UCSD-AML1 (cell line): Measurements from ENCODE around the gene BTBD2.

Experiments
- DNase-seq: peaks from one replicate; lab custom pipeline; 2025; ENCODE audit not compliant: unreplicated experiment; lab: John Stamatoyannopoulos, UW

BTBD2 gene

GRCh38 chr19:1968279-1969175 lies 47.0 kb downstream of the BTBD2 start:
- DNase-seq = no peak

GRCh38 chr19:1967087-1967608 lies 48.4 kb downstream of the BTBD2 start:
- no peak for DNase-seq

DNA sequence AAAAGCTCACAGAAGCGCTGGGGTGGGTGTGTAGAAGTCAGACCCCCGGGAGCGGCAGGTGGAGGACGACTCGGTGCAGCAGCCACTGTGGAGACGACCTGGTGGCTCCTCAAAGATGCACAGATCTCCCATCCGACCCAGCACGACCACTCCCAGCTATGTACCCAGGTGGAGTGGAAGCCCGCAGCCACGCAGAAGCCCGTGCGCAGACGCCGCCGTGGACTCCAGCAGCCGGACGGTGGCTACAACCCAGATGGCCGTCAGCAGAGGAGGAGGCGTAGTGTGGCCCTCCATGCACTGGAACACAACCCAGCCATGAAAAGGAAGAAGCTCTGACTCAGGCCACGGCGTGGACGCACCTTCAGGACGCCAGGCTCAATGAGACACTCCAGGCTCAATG lies 52.8 kb downstream of the BTBD2 start:
- no peak for DNase-seq

- no peak for DNase-seq
Observed at GRCh38 chr19:1961000-1961883, 54.3 kb downstream of the BTBD2 start.

DNA sequence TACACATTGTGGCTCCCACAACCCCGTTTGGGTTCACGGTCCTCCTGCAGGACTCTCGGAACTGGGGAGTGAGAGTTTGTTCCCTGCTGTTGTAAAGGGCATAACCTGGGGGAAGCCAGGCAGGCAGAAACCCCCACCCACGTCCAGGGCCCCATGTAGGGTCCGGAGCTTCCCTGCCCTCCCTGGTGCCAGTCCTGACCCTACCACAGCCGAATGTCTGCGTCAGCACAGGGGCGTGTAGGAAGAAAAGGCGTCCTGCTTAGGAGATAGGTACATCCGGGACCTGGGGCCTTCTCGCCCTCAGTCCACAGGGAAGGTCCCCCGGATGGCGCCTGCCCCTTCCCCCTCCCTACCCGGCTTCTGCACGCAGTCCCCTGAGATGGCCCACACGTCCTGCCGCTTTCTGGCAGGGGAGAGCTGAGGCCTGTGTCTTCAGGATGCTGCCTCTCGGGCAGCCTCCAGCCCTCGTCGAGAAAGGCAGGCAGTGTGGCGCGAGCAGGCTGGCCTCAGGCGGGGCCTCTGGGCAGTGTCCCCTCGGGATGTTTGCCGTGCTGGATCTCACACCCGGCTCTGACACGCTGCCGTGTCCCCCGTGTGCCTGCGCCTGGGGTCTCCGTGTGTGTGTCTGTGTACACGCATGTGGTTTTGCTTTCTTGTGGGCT lies 55.5 kb downstream of the BTBD2 start:
- no peak for DNase-seq

DNA sequence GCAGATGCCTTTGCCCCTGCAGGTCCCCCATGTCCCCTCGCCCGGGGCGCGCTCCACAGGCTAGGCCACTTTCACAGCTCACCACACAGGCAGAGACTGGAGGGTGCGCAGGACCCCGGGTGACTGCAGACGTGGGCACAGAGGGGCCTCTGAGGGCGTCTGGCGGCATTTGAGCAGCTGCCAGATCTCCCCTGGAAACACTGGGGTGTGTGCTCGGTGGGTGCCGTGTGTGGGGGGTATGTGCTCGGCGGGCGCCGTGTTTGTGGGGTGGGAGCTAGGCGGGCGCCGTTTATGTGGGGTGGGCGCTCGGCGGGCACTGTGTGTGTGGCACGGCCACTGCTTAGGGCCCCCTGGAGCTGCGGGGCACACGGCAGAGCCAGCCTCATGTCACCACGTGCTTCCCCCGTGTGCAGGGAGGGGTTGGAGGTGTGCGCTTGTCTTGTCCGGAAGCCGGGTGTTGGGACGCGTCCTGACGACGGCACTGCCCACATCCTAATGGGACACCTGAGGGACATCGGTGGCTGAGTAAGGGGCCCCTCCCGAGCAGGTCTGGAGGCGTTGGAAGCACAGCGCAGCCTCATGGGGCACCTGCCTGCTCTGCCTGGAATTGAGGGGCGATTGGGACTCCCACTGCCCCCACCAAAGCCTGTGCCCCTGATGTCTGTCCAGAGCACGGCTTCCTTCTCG lies 57.8 kb downstream of the BTBD2 start:
- DNase-seq = no peak

GRCh38 chr19:1956868-1957492 lies 58.5 kb downstream of the BTBD2 start:
- no peak for DNase-seq

- DNase-seq = no peak
Observed at GRCh38 chr19:1956122-1956494, 59.4 kb downstream of the BTBD2 start.

DNA sequence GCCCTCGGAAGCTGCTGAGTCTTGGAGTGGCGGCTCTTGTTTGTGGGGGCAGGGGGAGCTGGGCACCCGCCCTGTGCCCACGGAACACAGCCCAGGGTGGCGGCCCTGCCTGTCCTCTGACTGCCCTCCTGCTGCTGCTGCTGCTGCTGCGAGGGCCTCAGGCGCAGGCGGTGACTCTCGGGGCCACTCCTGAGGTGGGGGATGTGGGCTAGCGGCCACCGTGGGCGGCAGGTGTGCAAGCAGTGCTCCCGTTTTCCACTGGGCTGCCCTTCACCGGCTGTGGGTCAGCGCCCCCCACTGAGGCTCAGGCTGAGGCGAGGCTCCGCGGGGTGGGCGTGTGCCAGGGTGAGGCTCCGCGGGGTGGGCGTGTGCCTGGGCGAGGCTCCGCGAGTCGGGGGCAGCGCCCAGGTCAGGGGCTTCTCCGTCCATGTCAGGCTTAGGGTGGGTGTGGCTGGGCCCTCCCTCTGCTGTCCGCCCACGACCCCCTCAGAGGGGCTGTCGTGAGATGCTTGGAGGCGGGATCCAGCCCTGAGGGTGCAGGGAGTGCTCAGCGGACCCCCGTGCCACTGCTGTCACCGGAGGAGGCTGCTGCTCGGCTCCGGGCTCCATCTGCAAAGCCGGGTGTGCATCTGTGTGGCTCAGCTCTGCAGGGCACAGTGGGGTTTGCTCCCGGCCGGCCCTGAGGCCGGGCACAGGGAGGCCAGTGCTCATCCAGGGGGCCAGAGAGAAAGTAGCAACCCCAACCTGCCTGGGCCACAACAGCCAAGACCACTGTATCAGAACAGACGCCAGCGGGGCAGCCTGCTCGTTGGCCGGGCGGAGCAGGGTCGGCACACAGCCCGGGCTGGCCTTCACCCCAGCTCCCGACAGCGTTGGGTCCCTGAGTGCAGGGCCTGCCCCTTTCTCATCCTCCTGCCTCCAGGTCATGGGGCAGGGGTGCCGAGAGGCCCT lies 60.1 kb downstream of the BTBD2 start:
- no peak for DNase-seq

GRCh38 chr19:1954532-1954933 lies 61.0 kb downstream of the BTBD2 start:
- no peak for DNase-seq

DNA sequence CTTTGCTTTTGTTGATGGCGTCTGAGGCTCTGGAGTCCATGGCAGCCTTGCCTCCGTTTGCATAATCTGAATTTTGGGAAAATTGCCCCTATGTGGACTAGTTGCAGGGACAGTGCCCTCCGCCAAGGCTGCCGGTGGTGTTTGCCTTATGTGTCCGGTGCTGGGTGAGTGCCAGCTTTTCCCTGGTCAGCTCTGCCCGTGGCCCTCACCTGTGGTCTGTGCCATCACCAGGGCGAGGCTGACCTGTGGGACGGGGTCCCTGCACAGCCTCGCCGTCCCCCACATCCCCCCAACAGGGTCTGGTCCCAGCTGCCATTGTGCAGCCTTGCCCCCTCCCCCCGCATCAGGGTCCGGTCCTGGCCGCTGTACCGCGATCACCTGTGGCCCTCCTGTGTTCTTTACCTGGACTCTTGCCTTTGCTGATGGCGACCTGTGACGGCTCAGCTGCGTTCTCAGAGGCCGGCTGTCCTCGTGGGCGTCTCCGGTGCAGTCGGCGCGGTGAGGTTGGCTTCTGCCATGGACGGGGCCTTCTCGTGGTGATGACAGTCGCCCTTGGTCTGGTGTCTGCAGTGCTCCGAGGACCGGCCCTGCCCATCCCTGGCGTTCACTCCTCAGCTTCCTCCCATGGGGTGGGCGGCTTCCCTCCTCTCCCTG lies 61.9 kb downstream of the BTBD2 start:
- no peak for DNase-seq

GRCh38 chr19:1953037-1953436 lies 62.5 kb downstream of the BTBD2 start:
- no peak for DNase-seq

DNA sequence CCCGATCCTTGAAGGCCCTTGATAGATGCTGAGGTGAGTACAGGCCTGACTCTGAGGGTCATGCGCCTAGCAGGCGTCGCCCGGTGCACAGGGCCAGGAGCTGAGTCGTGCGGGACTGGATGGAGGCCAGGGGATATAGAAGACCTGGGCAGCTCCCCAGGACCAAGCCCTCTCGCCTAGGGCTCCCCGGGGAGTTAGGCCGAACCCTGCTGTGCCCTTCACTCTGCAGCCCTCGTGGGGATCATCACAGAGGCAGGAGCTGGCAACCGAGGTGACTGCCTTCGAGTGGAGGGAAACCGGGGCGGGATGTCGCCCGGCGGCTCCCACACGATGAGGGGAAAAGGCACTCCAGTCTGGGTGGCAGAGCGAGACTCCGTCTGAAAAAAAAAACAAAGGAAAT lies 62.9 kb downstream of the BTBD2 start:
- DNase-seq = no peak

DNA sequence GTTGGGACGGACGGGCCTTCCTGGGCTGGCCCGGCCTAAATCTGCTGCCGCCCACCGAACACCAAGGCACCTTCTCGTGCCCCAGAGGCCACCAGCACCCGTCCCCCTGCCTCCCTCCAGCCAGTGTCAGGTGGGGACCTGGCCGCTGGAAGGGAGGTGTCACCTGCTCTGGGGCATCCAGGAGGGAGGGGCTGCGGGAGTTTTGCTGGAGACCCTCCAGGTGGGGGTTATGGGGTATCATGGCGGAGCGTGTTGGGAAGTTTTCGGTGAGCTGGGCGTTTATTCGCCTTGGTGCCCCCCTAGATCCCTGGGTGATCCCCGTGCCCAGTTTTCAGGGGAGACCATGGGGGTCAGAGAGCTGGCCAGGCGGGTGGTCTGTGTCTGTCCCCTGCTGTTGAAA lies 64.9 kb downstream of the BTBD2 start:
- no peak for DNase-seq

DNA sequence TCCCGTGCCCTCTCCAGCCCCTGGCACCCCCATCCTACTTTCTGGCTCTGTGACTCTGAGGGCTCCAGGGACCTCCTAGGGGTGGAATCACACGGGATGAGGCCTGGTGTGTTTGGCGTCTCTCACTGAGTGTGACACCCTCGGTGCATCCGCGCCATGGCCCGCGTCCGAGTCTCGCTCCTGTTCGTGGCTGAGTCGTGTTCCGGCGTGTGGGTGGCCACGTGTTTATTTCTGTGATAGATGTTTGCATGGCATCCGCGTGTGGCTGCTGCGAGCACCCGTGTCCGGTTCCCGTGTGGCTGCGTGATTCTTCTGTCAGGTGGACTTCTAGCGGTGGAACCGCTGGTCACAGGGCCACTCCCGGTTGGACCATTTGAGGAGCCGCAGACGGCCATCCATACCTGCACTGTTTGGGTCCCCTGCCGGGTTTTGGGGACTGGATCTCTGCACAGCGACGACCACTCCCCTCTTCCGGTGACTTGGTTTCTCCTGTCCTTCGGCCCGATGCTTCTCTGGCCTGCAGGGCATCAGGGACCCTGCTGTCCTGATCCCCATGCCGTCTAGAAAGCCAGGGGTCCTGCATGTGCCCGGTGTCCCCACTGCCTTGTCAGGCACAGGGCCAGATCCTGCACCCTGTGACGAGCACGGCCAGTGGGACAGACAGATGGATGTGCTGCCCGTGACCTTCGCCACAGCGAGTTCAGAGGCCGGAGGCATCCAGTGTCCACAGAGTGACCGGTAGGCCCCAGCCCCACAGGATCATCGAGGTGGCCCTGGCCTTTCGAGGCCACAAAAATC lies 66.0 kb downstream of the BTBD2 start:
- no peak for DNase-seq

- no peak for DNase-seq
Observed at GRCh38 chr19:1947651-1948209, 67.8 kb downstream of the BTBD2 start.

DNA sequence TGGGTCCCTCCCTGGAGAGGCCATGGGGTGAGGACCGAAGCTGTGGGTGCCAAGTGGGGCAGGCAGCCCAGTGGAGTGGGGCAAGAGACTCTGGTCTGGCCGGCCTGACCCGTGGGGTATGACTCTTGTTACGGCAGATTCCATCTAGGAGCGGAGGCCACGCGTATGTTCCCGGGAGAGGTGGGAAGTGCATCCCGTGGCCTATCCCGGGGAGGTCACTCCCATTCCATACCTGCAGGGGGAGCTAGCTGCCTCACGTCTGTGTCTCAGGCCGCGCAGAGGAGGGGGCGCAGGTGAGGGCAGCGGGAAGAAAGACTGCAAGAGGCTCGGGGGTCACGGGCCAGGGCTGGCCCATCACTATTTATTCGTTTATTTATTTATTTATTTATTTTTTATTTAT lies 69.6 kb downstream of the BTBD2 start:
- DNase-seq = peak; percentile 25
